CD4-positive, alpha-beta T cell treated with Interleukin-1 beta for 1 hour (primary cell): Measurements from ENCODE around the gene FRS3.

Experiments
- DNase-seq, 2 donors: peaks; one replicate each; pipeline ENCODE4 v3.0.0-alpha.2; 2020 to 2022

FRS3 gene

DNA sequence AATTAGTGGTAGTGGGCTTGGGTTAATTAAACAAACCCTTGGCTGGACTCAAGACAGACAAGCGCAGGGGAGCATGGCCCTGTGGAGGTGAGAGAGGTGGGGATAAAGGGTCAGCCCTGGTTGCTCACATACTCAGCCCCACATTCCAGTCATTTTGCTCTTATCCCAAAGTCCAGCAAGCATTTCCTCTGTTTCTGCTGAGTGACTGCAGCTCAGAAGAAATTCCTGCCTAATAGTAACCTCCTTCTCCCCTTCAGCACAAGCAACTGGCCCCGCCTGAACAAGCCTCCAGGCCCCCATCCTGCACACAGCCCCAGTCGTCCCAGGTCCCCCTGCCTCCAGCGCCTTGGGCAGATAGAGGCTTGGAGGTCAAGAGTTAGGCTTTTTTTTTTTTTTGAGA, 40.7 kb downstream of the FRS3 start:
- DNase-seq, result no peak

DNA sequence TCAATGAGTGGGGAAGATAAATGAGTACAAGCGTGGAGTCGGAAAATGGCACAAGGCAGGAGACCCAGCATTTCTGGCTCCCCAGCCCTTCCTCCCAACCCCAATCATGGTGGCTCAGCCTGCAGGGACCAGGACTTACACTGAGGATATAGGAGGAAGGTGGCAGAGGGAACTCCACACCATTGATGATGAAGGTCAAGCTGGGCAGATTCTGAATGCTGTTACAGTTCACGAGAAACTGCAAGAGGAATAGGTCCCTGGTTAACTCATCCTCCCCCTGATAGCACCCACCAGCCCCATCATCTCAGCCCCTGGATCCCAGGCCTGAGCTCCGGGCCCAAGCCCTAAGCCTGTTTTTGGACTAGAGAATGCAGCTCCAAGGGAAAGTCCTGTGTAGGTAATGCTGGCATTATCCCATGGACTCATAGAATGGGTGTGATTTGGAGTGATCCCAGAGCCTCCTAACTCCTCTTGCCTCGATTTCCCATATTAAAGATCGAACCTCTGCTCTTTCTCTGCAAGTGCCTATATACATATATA, 42.0 kb downstream of the FRS3 start:
- no peak for DNase-seq

DNA sequence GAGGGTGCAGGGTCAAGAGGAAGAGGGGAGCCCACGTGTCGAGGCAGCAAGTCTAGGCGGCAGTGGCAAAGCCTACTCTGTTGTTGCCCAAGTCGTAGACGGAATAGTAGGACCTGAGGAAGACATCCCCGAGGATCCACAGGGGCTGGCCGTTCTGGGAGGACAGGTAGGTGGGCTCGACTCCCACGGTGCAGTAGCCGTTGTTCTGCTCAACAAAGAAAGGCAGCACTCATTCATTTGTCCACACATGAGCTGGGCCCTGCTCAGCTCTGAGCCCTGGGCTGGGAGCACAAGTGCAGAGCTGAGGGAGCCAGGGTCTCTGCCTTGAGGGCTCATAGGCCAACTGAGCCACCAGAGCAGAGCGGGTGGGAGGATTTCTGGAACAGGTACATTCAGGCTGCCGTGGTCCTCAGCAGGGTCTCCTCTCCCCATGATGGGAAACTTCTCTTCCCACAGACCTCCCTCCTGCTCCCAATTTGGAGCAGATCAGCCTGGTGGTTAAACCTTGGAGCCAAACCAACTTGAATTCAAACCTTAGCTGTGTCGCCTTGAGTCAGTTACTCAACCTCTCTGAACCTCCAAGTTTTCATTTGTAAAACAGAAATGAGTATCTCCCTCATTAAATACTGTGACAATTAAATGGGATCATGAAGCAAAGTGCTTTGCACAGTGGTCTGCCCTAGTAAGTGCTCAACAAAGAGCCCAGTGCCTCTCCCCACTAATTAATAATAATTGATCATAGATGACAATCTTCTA, 42.7 kb downstream of the FRS3 start:
- DNase-seq, result no peak

DNA sequence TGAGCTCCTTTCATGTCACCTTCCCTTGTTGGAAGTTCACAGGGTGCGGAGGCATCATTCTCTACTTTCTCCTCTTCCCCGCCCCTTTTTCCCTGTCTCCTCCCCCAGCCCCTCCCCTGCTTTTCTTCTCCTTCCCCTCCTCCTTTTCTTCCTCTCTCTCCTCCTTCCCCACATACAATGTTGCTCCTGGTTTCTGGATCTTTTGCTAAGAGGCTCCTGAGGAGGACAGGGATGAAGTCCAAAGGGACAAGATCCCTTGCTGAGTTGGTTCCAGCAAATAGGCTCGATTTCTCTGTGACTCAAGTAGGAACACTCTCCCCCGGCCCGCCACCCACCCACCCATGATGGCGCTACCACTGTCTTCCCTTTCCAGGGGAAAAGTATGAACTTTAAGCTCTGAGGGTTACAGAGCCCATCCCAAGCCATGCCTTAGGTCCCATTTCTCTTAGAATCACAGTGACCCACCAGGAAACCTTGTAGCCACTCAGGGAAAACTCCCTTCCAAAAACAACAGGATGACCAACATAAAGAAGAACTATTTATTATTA, 43.4 kb downstream of the FRS3 start:
- DNase-seq, result no peak

DNA sequence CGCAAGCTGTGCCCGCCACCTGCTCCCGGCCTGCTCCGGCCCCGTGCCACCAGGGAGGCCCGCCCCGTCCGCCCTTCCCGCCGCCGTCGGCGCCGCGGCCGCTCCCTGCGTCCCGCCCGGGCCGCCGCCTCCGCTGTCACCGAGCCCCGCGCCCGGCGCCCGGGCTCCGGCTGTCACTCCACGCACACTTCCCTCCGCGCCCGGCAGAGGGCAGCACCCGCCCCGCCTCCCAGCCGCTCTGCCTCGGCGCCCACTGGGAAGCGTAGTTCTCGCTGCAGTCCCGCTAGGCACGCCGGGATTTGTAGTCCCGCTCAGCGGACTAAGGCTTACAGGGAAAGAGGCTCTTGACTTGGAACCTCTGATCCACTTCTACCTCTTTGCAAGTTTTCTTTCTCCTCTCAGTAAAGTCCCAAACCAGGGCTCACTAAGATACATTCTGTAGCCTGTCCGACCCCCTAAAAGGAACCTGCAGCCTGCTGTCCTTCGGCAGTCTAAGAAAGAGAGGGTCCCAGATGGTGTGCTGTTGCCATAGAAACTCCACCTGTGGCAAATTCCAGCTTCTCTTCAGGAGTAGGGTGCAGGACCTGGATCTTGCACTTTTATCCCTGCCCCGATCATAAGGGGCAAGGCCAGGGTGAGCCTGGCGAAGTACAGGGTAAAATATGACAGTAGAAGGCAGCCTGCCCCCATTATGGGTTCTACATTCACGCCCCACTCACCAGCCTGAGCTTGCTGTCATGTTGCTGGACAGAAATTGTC, 44.1 kb downstream of the FRS3 start, which contains the start of gene TFEB:
Gene TFEB, minus strand, starts transcription at position 182 of the 759 bp plus-strand sequence. CDS start 44,395 bp downstream, outside the sequence.
- peak; percentile 92 to 95 for DNase-seq

DNA sequence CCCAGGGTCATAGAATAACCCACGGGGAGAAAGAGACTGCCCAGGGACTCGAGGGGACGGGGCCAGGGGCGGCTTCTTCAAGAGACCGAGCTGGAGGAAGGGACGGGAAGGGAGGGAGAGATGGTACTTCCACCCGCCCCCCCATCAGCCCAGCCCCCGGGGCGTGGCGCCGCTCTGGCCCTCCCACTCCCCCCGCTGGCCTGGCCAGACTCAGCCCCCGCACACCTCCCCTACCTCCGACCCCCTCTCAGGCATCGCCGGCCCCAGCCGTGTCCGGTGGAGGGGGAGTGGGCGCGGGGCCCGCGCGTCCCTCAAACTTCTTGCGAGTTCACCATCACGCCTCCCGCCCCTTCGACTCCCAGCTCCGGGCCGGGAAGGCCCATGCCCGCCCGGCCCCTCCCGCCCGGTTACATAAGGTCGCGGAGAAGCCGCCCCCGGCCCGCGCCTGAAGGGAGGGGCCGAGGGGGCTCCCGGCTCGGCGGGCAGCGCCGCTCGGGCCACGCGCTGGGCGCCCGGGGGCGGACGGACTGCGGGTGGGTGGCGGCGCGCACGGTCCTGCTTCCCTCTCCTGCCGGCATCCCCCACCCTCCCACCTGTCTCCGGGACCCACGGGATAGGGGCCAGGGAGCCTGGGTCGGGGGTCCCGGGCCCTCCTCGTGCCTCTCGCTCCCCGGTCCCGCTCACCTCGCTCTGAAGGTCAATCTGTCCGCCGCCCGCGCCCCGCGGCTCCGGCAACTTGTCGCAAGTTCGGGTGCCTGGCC, 44.9 kb downstream of the FRS3 start:
- DNase-seq, result peak; percentile 71 to 72

DNA sequence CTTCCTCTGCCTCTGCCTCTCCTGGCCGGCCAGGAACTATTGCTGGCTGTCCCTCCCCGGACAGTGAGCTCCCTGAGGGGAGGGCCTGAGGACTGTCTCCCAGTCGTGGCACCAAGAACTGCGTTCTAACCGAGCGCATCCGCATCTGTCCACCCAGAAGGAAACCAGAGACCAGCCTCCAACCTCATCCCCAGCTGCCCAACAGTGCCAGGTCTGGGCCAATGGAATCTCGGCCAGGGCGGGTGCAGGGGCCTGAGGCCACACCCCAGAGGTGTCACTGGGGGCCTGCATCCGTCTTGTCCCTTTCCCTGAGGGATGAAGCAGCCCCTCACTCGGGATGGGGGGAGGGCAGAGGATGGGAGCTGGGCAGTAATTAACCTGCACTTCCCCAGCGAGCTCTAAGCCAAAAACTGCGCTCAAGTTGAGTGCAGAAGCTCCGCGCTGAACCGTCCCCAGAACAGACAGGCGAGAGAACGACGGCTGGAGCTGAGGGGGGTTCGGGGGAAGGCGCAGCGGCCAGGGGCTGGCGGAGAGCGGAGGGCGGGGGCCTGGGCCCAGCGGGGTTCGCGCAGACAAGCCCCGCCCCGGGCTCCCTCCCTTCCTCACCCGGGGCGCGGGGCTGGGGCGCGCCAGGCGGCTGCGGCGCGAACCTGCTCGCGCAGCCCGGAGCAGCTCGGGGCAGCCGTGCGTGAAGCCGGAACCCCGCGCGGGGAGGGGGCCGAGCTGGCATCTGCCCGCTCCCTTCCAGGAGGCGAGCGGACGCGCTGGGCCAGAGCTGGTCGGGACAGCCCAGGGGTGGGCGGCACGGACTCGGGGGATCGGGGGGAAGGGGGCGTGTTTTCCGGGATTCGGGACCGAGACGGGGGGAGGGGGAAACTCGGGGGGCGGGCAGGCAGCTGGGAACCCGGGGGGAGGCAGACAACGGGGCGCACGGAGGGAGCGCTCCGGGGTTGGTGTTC, 45.7 kb downstream of the FRS3 start:
- peak; percentile 75 to 81 for DNase-seq

DNA sequence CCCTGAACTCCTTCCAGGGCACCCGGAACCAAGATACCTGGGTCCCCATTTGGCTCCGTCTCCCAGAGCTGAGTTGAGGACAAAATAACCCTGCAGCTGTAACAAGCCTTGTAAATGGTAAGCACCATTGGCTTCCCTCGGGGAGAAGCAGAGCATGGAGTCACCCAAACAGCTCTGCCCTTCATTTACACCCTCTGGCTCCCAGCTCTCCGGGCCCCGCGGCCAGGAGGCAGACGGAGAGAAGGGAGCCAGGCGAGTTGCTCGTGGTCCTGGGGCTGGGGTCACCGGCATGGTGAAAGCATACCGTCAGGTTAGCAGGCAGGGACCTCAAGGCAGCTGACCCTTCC, 46.4 kb downstream of the FRS3 start:
- no peak for DNase-seq

DNA sequence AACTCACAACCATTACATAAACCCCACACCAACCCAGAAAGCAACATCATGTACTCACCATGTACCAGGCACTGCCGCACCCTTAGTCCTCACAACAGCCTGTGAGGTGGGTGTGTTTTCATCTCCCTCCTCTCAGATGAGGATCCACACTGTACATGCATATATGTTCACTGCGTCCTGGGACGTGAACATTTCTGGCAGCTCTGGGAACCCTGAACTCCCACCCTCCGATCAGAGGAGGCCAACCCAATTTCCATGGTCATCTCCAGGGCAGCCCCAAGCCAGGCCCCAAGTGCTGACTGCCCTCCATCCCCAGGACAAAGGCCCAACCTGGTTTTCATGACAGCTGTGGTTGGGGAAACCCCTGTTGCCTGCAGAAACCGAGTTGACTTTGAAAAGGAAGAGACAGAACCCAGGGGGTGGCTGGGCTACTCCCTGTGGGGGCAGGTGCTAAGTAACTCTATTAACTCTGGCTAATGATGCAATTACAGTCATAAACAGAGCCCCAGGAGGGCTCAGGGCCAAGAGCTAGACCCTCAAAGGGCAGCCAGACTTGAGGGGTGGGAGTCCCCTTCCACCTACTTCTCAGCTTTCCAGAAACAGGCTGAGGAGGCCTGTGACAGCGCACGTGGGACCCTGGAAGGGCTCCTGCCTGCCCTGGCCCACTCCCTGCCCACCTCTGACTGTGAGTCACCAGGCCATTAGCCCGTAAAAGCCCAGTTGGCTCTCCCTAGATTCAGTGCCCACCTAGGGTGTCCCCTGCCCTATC, 46.9 kb downstream of the FRS3 start:
- peak; percentile 75 to 79 for DNase-seq

DNA sequence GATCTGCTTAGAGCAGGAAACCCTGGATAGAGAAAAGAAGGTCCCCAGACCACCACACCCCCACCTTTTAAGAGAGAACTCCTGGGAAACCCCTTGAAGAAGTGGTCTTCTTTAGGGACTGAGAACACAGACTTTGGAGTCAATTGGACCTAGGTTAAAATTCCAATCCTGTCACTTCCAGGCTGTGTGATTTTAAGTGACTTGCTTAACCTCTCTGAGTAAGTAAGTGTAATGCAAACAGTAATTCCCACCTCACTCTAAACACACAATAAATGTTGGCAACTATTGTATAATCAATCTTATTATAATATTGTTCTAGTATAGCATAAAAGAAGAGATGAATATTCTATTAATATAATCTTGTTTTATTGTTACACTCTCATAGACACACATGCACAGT, 47.6 kb downstream of the FRS3 start:
- DNase-seq, result no peak

DNA sequence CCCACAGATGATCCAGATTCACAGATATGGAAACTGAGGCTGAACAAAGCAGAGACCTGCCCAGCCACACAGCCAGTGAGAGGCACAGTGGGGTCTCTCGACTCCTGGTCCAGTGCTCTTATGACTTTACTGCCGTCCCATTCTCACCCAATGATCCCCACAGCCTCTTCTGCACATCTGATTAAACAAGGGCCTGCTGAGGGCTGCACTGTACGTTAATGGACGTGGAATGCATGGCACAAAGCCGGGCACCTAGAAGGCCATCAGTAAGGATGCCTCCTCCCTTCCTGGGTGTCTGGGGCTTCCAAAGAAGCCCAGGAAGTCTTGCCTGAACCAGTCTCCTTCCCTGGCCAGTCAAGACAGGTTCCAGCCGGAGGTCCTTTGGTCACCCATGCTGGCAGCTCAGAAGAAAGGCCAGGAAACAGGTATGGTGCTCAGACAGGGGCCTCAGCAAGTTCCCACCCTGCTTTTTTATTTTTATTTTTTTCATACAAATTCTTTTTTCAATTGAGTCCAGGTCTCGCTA, 48.1 kb downstream of the FRS3 start:
- DNase-seq, result no peak

DNA sequence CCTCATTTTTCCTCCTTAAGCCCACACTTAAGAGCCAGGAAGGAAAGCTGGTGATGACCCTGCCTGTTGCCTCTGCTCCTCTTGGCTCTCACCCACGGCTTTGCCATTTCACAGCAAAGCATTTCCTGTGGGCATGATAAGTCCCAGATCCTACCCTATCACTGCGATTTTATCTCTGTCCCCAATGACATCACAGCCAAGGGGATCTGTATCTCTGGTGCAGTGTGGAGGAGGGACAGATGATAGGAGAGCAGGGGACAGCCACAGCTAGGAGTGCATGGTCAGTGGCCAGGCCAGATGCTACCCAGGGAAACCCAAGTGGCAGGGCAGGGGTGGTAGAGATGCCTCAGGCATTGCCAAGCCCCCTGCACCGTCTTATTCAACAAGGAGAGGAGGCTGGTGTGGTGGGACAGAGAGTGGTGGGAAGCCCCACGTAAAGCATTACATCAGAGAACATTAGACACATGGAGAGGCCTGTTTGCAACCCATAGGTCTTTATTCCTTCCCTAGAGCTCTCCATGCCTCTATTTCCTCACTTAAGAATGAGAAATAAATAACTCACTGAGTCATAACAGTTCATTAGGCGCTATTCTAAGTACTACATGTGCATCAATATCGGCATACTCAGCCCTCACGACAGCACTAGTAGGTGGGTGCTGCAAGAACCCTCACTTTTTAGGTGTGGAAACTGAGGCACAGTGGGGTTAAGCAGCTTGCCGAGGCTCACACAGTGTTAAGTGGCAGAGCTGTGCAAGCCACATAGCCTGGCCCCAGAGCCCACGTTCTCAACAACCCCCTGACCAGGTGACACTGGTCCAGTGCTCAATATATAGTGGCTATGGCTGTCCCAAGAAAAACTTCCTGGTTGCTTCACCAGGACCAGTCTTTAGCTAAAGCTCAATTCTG, 48.9 kb downstream of the FRS3 start:
- no peak for DNase-seq

DNA sequence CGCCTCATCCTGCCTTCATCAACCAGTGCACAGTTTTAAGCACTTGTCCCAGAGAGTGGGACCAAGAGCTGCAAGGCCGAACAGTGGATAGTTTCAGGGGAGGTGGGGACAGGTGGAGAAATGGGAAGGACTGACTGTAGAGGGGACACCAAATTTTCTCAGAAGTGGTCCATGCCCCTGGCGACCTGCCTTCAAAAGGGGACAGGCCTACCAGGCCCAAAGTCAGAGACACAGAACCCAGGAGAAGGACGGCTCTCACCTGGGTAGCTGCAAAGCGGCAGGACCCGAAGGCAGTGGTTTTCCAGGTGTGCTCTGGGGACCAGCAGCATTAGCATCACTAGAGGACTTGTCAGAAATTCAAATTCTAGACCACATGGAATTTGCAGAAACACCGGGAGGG, 50.1 kb downstream of the FRS3 start:
- no peak for DNase-seq

DNA sequence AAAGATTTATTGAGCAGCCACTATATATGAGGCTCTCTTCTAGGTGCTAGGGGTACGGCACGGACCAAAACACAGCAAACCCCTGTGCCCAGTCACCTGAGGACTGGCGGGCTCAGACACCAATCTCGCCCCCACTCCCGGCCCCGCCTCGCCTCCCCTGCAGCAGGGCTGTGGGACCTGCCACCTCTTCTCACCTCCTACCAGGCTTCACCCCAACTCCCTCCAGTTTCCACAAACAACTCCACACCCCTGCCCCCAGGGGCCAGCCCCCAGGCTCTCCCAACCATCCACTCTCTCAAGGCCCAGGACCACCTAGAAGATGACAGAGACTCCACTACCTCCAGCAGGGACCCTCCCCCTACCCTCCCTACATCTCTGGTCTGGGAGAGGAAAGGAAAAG, 50.7 kb downstream of the FRS3 start:
- no peak for DNase-seq

DNA sequence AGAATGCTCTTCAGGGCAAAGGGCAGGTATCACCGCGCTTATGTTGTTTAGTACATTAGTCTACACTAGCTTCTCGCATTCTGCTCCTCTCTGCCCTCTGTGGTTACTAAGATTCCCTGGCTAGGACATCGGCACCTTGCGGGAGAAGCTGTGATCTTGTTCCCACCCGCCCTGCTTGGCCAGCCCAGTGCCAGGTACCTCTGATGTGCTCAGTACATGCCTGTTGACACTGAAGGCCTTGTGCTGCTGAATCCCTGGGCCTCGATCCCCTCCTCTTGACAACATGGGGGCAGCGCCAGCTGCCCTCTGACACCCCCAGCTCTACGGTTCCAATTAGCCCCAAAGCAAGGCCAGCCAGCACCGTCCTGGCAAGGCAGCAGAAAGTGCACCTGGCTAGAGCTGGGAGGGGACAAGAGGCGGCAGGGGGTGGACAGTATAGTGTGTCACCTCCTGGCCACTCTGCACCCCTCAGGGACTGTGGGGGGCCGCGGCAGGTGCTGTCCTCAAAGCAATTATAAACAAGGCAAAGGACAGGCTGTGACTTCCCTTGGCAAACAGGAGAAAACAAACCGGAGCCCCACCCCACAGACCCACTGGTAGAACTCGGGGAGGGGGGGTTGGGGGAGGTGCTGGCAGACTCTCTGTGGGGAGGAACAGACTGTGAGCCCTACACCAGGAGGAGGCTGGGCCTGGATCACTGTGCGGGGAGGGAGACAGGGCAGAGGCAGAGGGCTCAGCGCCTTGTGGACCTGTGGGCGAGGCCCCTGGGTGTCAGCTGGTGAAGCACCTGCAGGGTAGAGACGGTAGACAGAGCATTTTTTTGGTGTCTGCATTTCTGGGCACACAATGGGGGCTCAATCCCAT, 51.4 kb downstream of the FRS3 start:
- DNase-seq, result peak in 1 of 2 donors; percentile 31

DNA sequence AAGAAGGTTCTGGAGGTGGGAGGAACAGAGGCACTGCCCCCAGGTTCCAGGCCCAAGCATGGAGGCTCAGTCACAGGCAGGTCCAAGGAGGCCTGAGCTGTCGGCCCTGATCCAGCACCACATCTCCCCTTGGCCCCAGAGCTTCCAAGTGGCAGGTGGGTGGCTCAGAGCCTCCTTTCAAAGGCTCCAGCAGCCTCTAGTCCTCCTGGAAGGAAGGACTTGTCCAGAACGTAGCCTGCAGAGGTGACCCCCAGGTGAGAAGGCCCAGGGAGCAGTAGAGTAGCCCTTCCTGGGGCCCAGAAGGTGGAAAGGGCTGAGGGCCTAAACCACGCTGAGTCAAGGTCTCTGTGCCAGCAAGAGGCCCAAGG, 52.0 kb downstream of the FRS3 start:
- DNase-seq, result no peak

DNA sequence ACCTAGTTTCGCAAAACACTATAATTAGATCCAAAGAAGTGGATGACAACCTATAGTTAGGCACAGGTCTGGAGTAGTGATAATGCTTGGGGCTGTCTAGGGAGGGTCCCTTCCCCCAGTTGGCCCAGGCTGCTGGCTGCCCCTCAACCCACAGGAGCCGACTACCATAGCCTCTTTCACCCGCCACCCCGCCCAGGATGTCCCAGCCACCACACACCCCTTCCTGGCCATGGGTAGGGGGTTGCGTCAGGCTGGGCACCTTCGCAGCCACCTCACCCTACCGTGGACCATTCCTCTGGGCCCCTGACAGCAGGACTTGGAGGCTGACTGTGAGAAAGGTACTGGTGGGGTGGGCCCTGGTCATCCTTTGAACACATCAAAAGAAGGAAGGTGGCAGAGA, 52.8 kb downstream of the FRS3 start:
- DNase-seq, result no peak

DNA sequence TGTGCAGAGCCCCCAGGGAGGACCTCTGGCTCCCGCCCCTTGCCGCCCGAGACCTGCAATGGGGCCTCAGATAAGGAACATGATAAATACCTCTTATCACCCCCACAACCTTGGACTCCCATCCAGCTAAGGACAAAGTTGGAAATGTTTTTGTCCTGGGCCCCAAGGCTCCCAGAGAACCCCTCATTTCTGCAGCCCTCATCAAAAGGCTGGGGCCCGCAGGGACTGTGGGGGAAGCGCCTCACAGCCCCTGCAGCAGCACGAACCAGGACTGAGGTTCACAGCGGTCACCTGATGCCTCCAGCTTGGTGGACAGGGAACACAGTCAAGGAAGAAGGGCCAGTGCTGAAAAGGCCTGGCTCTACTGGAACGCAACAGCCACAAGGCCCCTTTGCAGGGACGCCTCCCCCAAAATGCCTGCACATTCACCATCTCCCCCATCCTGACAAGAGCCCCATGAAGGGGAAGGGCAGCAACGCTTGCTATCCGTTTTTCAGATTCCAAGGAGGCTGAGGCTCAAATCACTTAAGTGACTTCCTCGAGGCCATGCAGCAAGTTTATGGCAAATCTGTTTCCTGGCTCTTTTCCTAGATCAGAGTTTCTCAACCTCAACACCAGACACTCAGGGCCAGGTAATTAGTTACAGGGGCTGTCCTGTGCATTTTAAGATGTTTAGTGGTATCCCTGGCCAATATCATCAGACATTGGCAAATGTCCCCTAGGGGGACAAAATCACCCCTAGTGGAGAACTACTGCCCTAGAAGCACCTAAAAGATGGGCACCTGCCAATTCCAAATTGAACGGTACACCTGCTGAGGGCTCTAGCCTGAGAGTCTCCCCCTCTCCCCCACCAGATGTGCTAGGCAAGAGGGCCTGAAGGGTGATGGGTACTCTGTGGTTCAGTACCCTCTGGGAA, 54.9 kb downstream of the FRS3 start:
- DNase-seq, result no peak
